Transverse colon (tissue), 4 donors: Measurements from ENCODE around the gene CYP4F2.

Source experiments
- CTCF ChIP-seq, 5 experiments: fragments of 200-600 bp in 3 of 5; fragments of 450-650 bp in 2 of 5; sonication (generic) in 3 of 5; IDR thresholded peaks; 1 replicate in 2 of 5; 2 replicates in 3 of 5; pipeline ENCODE4 v1.5.1; 2016 to 2017; ENCODE audit warnings: antibody characterized with exemption in 5 of 5, inconsistent platforms in 3 of 5, mild to moderate bottlenecking in 2 of 5, moderate library complexity in 1 of 5
- EP300 ChIP-seq: sonication (generic); formaldehyde crosslinking; IDR thresholded peaks from one replicate; pipeline ENCODE4 v1.6.1; 2017; ENCODE audit warnings: antibody characterized with exemption, low read depth
- POLR2A ChIP-seq: fragments of 450-650 bp; IDR thresholded peaks from one replicate; pipeline ENCODE4 v1.6.1; 2016; ENCODE audit warnings: antibody characterized with exemption, mild to moderate bottlenecking, moderate library complexity
- POLR2AphosphoS5 ChIP-seq, 3 donors: sonication (generic); formaldehyde crosslinking; IDR thresholded peaks; one replicate each; pipeline ENCODE4 v1.6.1; 2016; ENCODE audit warnings: antibody characterized with exemption in 3 of 3

GRCh38 chr19:15897738-15898276, at the start of gene CYP4F2:
- TF ChIP-seq CTCF (IDR thresholded peaks at IDR 0.05): no peak
- TF ChIP-seq POLR2A: no peak
- TF ChIP-seq EP300: no peak
- peak in 1 of 3 donors; percentile 11 for TF ChIP-seq POLR2AphosphoS5 (IDR thresholded peaks at IDR 0.05)
